LNCAP (cell line): ENCODE data around the gene ANXA2R.

Source experiments
- CTCF ChIP-seq: fragments of 450-650 bp; IDR thresholded peaks from 2 replicates; pipeline ENCODE4 v1.5.1; 2017; ENCODE audit warnings: mild to moderate bottlenecking

ANXA2R gene

GRCh38 chr5:43019614-43020398 is 20.3 kb downstream of the ANXA2R start:
- no peak for TF ChIP-seq CTCF

GRCh38 chr5:43019291-43019613 is 20.9 kb downstream of the ANXA2R start:
- TF ChIP-seq CTCF: no peak

- TF ChIP-seq CTCF: no peak
Observed at GRCh38 chr5:43017428-43017815, 22.7 kb downstream of the ANXA2R start.

- TF ChIP-seq CTCF: no peak
Observed at GRCh38 chr5:43016217-43016779, 23.8 kb downstream of the ANXA2R start.

- no peak for TF ChIP-seq CTCF
Observed at GRCh38 chr5:43014522-43014921, 25.6 kb downstream of the ANXA2R start.

DNA sequence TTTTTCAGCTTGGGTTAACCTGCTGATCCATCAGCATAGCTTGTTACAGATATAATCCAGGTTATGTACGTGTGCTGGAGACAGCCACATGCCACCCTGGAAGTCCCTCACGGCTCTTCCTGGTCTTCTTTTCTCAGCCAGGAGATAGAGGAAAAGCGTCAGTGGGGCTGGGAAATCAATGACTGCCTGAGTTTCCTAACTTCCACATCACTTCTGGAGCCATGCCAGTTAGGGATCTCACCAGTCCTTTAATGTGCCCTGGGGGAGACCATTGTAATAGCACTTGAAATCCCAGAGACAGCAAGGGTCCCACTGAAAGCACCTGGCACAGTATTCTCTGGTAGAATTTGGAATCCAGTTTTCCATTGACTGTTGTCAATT is 29.2 kb downstream of the ANXA2R start:
- TF ChIP-seq CTCF: no peak

DNA sequence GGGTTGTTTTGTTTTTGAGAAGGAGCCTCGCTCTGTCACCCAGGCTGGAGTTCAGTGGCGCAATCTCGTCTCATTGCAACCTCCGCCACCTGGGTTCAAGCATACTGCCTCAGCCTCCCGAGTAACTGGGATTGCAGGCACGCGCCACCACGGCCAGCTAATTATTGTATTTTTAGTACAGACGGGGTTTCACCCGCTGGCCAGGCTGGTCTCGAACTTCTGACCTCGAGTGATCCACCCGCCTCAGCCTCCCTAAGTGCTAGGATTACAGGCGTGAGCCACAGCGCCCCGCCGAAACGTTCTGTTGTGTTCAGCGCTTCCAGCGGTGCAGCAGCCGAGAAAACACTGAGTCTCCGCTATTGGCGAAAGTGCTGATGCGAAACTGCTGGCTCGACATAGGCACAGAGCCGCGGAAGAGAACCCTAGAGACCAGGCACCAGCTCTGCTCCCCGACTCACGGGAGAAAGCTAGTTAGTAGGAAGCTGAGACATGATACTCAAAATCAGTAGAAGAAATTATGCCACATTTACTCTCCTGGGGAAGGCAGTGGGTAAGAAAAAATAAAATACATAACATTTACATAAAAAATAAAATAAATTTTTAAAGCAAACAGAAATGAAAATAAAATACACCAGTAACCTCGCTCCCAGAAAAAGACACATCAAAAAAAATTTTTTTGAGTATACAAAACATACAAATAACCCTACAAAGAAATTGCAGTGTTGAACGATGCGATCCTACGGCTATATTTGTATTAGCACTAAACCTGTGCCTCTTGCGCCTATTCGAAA is 31.6 kb downstream of the ANXA2R start:
- TF ChIP-seq CTCF: no peak
